PC-9 (cell line): ENCODE data around the gene PCDH15. TPM values are rescaled to one million over a fixed set of nuclear protein-coding genes. Genes with fewer than 3 reads are reported as not detected.

Source experiments
- BruUV-seq: library from RNA; stranded (reverse); fragments of 400-500 nt; replicated peaks from 2 replicates; lab custom pipeline; 2021; lab: Mats Ljungman, UMichigan
- CTCF ChIA-PET: fragments of 300-600 bp; sonication (Branson Sonifier 250); formaldehyde crosslinking; loops from one replicate; lab custom pipeline; 2022; ENCODE audit warnings: antibody characterized with exemption; lab: Charles Lee
- POLR2A ChIA-PET: fragments of 300-600 bp; sonication (Branson Sonifier 250); formaldehyde crosslinking; loops from one replicate; lab custom pipeline; 2022; ENCODE audit warnings: antibody characterized with exemption; ENCODE audit not compliant: unreplicated experiment; lab: Charles Lee
- DNase-seq, 2 experiments: peaks; one replicate each; pipeline versions ENCODE4 v3.0.0 to v3.0.0-alpha.2; 2015 to 2022; ENCODE audit warnings: mixed read lengths in 1 of 2
- H2AFZ ChIP-seq: fragments of 200-600 bp; sonication (generic); 2 replicates; pipeline ENCODE4 v1.8.1; 2017; ENCODE audit warnings: antibody characterized with exemption
- H3F3A ChIP-seq: fragments of 200-600 bp; sonication (generic); 2 replicates; pipeline ENCODE4 v1.8.1; 2017; ENCODE audit warnings: antibody characterized with exemption, mild to moderate bottlenecking, low read depth; ENCODE audit not compliant: insufficient read depth
- H3K27ac ChIP-seq: fragments of 200-600 bp; sonication (generic); 2 replicates; pipeline ENCODE4 v1.6.1; 2016; ENCODE audit warnings: mixed run types
- H3K27me3 ChIP-seq: fragments of 200-600 bp; sonication (generic); 2 replicates; pipeline ENCODE4 v1.6.1; 2016; ENCODE audit warnings: low read depth, mixed run types; ENCODE audit not compliant: insufficient read depth
- H3K36me3 ChIP-seq: fragments of 200-600 bp; sonication (generic); 2 replicates; pipeline ENCODE4 v1.6.1; 2016; ENCODE audit warnings: low read depth, mixed run types
- H3K4me1 ChIP-seq: fragments of 200-600 bp; sonication (generic); replicated peaks from 2 replicates; pipeline ENCODE4 v1.6.1; 2016; ENCODE audit warnings: mixed run types; ENCODE audit not compliant: insufficient read depth
- H3K4me2 ChIP-seq: fragments of 200-600 bp; sonication (generic); 2 replicates; pipeline ENCODE4 v1.6.1; 2017; ENCODE audit warnings: mixed run types
- H3K4me3 ChIP-seq: fragments of 200-600 bp; sonication (generic); 2 replicates; pipeline ENCODE4 v1.6.1; 2016; ENCODE audit warnings: mixed run types
- H3K79me2 ChIP-seq: fragments of 200-600 bp; sonication (generic); 2 replicates; pipeline ENCODE4 v1.6.1; 2017; ENCODE audit warnings: low read depth, mixed run types
- H3K9me2 ChIP-seq: fragments of 200-600 bp; sonication (generic); 2 replicates; pipeline ENCODE4 v1.8.1; 2017; ENCODE audit warnings: mild to moderate bottlenecking; ENCODE audit not compliant: insufficient read depth
- H3K9me3 ChIP-seq: fragments of 200-600 bp; sonication (generic); 2 replicates; pipeline ENCODE4 v1.8.1; 2016; ENCODE audit warnings: low read depth; ENCODE audit not compliant: insufficient read depth
- H4K20me1 ChIP-seq: fragments of 200-600 bp; sonication (generic); 2 replicates; pipeline ENCODE4 v1.8.1; 2017; ENCODE audit not compliant: insufficient read depth
- CTCF ChIP-seq: fragments of 200-600 bp; sonication (generic); conservative IDR thresholded peaks from 2 replicates; pipeline ENCODE4 v1.6.1; 2017; ENCODE audit warnings: mixed run types, antibody characterized with exemption, mild to moderate bottlenecking, moderate library complexity
- EZH2 ChIP-seq: fragments of 200-600 bp; sonication (generic); IDR thresholded peaks from 2 replicates; pipeline ENCODE4 v1.8.0; 2017; ENCODE audit warnings: antibody characterized with exemption, low read depth
- intact Hi-C: fragments of 100-400 bp; cut with micrococcal nuclease; formaldehyde crosslinking; loops from one replicate; pipeline ENCODE4 v1.10.0; 2022; ENCODE audit not compliant: unreplicated experiment
- total RNA-seq: library from RNA; stranded (reverse); gene quantifications from 2 replicates; pipeline ENCODE4 v1.2.3, GENCODE V29; 2021

Gene PCDH15
- total RNA-seq, 1 experiment from 2014 or later: not detected

GRCh38 chr10:54067361-54067760 is 733.7 kb downstream of the PCDH15 start:
- CTCF ChIA-PET: no interaction called here
- no peaks in the 10 kb centered on the region for H3F3A ChIP-seq
- H3K27me3 ChIP-seq: no peaks in the 10 kb centered on the region
- no peaks in the 10 kb centered on the region for H3K9me3 ChIP-seq
- H3K4me2 ChIP-seq: no peak overlapping the region
- no TSS peak for BruUV-seq
- H3K36me3 ChIP-seq: no peaks in the 10 kb centered on the region
- no peaks in the 10 kb centered on the region for H3K9me2 ChIP-seq
- H3K4me1 ChIP-seq: no peaks in the 10 kb centered on the region
- no peak overlapping the region for H3K27ac ChIP-seq
- H3K79me2 ChIP-seq: no peaks in the 10 kb centered on the region
- POLR2A ChIA-PET: no interaction called here
- TF ChIP-seq EZH2 (no peak), CTCF (no peak)
- H3K4me3 ChIP-seq: no peak overlapping the region
- H2AFZ ChIP-seq: no peak overlapping the region
- DNase-seq: no peak
- intact Hi-C loops: no loop called here
- no peaks in the 10 kb centered on the region; the same call in 1 of the 2 replicates for H4K20me1 ChIP-seq

GRCh38 chr10:54066646-54067045 is 734.4 kb downstream of the PCDH15 start:
- ChIA-PET CTCF (no interaction called here), POLR2A (no interaction called here)
- no peaks in the 10 kb centered on the region for H3K36me3 ChIP-seq
- TF ChIP-seq EZH2 (no peak), CTCF (no peak)
- H2AFZ ChIP-seq: no peak overlapping the region
- no peaks in the 10 kb centered on the region for H3K9me2 ChIP-seq
- no TSS peak for BruUV-seq
- no peaks in the 10 kb centered on the region for H3F3A ChIP-seq
- no peak overlapping the region for H3K4me2 ChIP-seq
- intact Hi-C loops: no loop called here
- no peaks in the 10 kb centered on the region; the same call in 1 of the 2 replicates for H4K20me1 ChIP-seq
- H3K9me3 ChIP-seq: no peaks in the 10 kb centered on the region
- no peaks in the 10 kb centered on the region for H3K27me3 ChIP-seq
- H3K27ac ChIP-seq: no peak overlapping the region
- no peaks in the 10 kb centered on the region for H3K4me1 ChIP-seq
- H3K4me3 ChIP-seq: no peak overlapping the region
- no peak for DNase-seq
- H3K79me2 ChIP-seq: no peaks in the 10 kb centered on the region

DNA sequence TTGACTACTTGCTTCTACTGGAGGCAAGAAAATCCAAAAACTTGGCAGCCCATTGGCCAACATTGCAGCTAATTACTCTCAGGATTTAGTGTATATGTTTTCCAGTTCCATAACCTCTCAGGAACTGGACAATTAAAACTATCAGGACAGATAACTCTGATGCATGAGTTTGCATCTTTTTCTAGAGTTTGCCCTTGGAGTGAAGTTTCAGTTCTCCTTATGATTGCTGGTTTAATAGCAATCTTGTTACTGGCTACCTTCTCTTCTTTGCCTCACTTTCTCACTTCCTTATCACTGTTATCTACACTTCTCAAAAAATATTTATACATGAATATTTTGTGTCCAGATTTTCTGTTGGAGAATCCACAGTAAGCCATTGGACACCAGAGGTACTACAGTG is 735.9 kb downstream of the PCDH15 start:
- DNase-seq: no peak
- CTCF ChIA-PET: no interaction called here
- no peak overlapping the region for H3K4me2 ChIP-seq
- H3K4me3 ChIP-seq: no peak overlapping the region
- POLR2A ChIA-PET: no interaction called here
- intact Hi-C loops: no loop called here
- H3K79me2 ChIP-seq: no peaks in the 10 kb centered on the region
- H4K20me1 ChIP-seq: no peaks in the 10 kb centered on the region
- no TSS peak for BruUV-seq
- no peaks in the 10 kb centered on the region for H3F3A ChIP-seq
- TF ChIP-seq CTCF (no peak), EZH2 (no peak)
- H3K4me1 ChIP-seq: no peaks in the 10 kb centered on the region
- H3K27me3 ChIP-seq: no peaks in the 10 kb centered on the region
- H3K27ac ChIP-seq: no peak overlapping the region
- H3K9me2 ChIP-seq: no peaks in the 10 kb centered on the region
- no peaks in the 10 kb centered on the region for H3K9me3 ChIP-seq
- H2AFZ ChIP-seq: no peak overlapping the region
- no peaks in the 10 kb centered on the region for H3K36me3 ChIP-seq
